ENCODE results near the gene PRKN.

GRCh38 chr6:162471842-162472241 lies 255.7 kb downstream of the PRKN start:
- TF ChIP-seq EZH2 (IDR thresholded peaks at IDR 0.05; ENCODE audit: borderline replicate concordance, low read length), result no peak
- TF ChIP-seq CTCF (IDR thresholded peaks at IDR 0.05; ENCODE audit: low read length), result no peak

Measured in OCI-LY1 (cell line).